ENCODE data around the gene GSDMA.
A peak's percentile ranks its signal among the peaks of the same experiment; 100 is the strongest.

Gene GSDMA

DNA sequence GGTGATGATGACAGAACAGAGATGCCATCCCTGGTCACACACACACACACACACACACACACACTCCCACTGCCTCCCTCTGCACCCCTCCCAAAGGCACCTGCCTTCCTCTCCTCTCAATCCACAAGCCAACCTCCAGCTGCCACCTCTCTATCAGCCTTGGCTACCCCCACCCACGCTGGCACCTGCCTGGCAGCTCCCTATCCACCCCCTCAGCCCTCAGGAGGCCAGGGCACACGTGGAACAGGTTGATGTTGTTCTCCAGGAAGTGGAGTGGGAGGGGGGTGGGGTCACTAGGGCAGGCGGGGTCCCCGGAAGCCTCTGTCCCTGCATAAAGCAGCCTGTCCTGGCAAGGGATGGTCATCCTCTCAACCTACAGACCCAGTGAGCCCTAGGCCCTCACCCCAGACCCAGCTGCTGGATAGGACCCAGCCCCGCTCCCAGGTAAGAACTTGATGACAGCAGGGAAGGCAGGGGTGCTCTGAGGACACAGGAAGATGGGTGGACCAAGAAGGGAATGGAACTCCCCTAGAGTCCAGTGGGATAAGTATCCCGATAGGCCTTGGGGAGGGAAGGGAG, at the start of gene GSDMA:
GSDMA (plus strand) TSS at position 363 of the 579 bp plus-strand sequence. CDS start 2,684 bp downstream, outside the sequence.
- DNase-seq (ENCODE audit: low spot score) = no peak

DNA sequence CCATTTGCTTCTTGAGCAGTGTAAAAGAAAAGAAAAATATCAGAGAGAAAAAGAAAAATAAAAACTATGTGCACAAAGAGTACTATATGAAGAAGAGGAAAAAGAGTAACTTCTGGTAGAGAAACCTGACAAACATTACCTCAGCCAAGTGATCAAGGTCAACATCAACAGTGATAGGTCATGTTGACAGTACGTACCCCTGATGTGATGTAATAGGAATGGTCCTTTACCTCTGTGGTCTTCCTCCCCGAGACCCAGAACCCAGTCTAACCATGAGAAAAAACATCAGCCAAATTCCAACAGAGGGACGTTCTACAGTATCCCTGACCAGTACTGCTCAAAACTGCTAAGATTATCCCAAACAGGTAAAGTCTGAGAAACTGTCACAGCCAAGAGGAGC, 48.8 kb upstream of the GSDMA start:
- no peak for DNase-seq (ENCODE audit: low spot score)

- no peak for DNase-seq (ENCODE audit: low spot score)
Observed at GRCh38 chr17:39915559-39915958, 47.2 kb upstream of the GSDMA start.

- no peak for DNase-seq (ENCODE audit: low spot score)
Observed at GRCh38 chr17:39916918-39917317, 45.9 kb upstream of the GSDMA start.

DNA sequence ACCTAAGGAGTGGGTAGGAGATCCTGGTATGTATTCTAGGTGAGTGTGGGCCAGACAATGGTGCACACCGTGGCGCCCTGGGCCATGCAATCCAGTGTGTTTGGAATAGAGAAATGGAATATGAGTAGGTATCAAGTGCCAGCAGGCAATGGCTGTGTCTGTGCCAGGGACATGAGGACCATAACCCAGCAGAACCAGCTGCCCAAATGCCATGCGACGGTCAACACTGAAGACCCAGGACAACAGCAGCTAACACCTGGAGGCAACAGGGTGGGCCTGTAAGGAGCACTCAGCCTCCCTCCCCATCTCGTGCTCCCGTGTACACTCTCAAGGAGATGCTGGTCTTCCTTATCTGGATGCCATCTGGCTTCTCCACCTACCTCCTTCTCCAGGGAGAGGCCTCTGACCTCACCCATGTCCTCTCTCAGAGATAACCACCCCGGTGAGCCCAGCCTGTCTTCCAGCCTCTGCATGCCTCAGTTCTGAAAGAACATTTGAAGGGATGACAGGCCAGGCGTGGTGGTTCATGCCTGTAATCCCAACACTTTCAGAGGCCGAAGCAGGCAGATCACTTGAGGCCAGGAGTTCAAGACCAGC, 43.6 kb upstream of the GSDMA start:
- DNase-seq (ENCODE audit: low spot score) = peak; percentile 72

- DNase-seq (ENCODE audit: low spot score) = no peak
Observed at GRCh38 chr17:39920218-39921210, 42.3 kb upstream of the GSDMA start.

GRCh38 chr17:39921323-39921722, 41.5 kb upstream of the GSDMA start:
- DNase-seq (ENCODE audit: low spot score) = no peak

DNA sequence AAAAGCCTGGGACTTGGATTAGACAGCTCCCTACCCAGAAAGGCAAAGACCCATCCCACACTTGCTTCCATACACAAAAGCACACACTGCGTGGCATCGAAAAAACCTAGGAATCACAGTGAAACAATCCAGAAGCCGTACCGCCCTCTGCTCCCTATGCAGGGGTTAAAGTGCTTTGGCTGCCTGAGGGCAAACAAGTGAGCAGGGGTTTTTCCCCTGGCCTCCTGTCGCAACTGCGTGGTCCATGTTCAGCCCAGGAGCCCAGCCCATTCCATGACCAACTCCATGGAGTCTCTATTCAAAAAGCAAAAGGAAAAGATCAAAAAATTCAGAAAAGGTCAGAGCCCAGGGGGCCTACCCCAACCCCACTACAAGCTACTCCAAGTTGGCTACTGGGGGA, 40.8 kb upstream of the GSDMA start:
- DNase-seq (ENCODE audit: low spot score) = no peak

DNA sequence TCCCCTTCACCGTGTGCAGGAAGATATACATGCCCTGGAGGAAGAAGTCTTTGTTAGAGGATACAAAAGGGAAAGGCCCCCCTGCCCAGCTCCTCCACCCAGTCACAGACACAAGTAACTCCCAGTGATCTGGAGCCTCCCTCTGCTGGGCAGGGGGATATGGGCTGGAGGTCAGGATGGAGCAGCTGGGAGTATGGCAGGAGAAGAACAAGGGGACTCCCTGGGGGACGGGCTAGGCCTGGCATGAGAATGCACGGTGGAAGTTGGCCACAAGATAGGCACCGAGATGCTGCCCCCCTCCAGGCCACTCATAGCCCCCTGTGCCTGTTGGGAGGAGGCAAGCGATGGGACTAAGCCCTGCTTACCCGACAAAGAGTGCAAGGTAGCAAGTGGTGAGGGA, 39.6 kb upstream of the GSDMA start:
- no peak for DNase-seq (ENCODE audit: low spot score)

GRCh38 chr17:39923836-39924690, 38.7 kb upstream of the GSDMA start:
- DNase-seq (ENCODE audit: low spot score) = no peak

DNA sequence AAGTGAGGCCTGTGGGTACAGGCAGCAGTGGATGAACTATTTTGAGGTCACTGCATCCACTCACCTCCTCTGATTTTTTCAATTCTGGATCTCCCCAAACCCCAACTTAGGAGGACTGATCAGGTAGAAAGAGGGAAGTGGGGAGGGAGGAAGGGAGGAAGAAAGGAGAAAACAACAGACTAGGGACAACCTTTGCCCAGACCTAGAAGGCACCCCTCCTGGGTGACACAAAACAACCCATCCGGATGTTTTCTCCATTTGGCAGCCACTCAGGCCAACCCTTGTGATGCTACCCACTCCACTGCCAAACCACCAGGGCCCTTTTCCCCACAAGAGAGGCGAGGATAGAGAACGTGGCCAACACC, 38.1 kb upstream of the GSDMA start:
- no peak for DNase-seq (ENCODE audit: low spot score)

GRCh38 chr17:39925282-39926134, 37.3 kb upstream of the GSDMA start:
- peak; percentile 50 for DNase-seq (ENCODE audit: low spot score)

- no peak for DNase-seq (ENCODE audit: low spot score)
Observed at GRCh38 chr17:39926135-39926587, 36.6 kb upstream of the GSDMA start.

- DNase-seq (ENCODE audit: low spot score) = peak; percentile 43
Observed at GRCh38 chr17:39926588-39927100, 36.2 kb upstream of the GSDMA start.

DNA sequence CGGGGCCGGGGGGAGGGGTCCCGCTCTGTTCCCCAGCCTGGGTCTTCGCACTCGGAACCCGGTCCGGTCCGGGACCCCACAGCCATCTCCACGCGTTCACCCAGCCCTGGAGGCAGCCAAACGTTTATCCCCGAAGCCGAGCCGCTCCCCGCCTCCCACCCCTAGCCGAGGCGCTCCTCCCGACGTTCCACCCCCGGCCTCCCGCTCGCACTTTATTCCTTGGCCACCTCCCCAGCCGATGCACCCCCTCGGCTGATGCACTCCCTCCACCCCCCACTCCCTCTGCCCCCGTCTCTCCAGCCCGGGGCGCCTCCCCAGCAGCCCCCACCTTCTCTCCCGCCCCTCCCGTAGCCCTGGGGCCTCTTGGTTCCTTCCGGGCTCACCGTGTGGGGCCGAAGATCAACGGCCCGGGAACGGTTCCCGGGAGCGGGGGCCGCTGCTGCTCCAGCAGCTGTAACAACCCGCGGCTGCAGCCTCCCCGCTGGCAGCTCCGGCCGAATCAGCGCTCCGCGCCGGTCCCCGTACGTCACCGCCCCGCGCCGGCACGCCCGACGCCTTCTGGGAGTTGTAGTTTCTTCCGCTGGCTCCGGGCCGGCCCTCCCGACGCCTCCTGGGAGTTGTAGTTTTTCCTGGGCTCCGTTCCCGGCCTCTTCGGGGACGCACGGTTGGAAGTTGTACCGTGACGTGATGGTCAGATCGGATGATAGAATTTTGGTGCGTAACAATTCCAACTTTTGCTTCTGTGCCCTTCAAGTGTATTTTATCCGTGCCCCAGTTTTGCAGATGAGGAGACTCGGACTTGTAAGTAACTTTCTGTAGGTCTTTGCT, 35.5 kb upstream of the GSDMA start, which contains the start of the genes LRRC3C and ORMDL3:
LRRC3C (plus strand) TSS at position 632 of the 828 bp plus-strand sequence. CDS start 13,792 bp downstream, outside the sequence.
ORMDL3 (minus strand) TSS at position 501 of the 828 bp plus-strand sequence. CDS start 3,398 bp downstream, outside the sequence.
- peak; percentile 94 for DNase-seq (ENCODE audit: low spot score)

- peak; percentile 15 for DNase-seq (ENCODE audit: low spot score)
Observed at GRCh38 chr17:39927929-39928857, 34.6 kb upstream of the GSDMA start.

DNA sequence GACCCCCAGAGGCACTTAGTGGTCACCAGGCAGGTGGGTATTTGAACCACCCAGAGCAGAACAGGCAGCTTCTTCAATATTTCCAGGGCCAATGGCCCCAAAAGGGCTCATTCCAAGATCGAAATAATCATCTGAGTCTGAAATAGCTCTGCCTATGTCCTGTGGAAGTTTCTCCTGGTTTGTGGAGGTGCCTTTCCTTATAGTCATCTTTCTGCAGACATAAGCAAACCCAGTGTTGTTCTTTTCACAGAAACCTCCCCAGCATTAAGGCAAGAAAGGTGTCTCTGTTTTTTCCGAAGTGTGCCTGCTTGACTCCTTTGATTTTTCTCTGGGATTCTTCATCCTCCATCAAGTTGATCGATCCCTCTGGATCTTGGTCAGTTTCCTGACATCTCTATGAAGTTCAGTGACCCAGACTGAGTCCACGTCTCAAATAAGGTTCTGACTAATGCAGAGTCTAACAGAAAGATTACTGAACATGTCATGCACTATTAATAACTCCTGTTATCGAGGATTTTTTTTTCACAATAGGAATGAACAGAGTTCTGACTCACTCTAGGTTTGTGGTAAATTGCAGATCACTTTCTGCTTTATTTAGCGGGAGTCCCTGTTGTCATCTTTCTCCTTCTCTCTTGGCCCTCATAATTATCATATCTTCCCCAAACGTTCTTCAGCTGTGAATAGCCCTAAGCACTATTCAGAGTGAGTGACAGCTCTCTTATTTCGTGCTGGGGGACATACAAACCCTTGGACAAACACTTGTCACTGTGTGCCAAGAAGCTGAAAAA, 33.8 kb upstream of the GSDMA start:
- no peak for DNase-seq (ENCODE audit: low spot score)
